SK-N-MC (cell line): Measurements from ENCODE around the gene PRSS23.

Experiments
- DNase-seq: peaks from one replicate; pipeline ENCODE4 v3.0.0-alpha.2; 2011; ENCODE audit warnings: low read depth, low spot score
- H3K27ac ChIP-seq: fragments of 200-600 bp; sonication (generic); 2 replicates; pipeline ENCODE4 v1.5.1; 2016; ENCODE audit warnings: mixed run types
- H3K36me3 ChIP-seq: fragments of 200-600 bp; sonication (generic); 2 replicates; pipeline ENCODE4 v1.6.1; 2017; ENCODE audit warnings: antibody characterized with exemption, low read length, mixed read lengths; ENCODE audit not compliant: insufficient read depth
- H3K4me3 ChIP-seq: fragments of 200-600 bp; sonication (generic); 2 replicates; pipeline ENCODE4 v1.5.1; 2016
- H3K9ac ChIP-seq: fragments of 200-600 bp; sonication (generic); 2 replicates; pipeline ENCODE4 v1.8.0; 2017; ENCODE audit warnings: mixed run types, mixed read lengths; ENCODE audit not compliant: insufficient read length
- H3K9me3 ChIP-seq: fragments of 200-600 bp; sonication (generic); 2 replicates; pipeline ENCODE4 v1.6.1; 2017; ENCODE audit warnings: low read depth, mild to moderate bottlenecking, antibody characterized with exemption, low read length, moderate library complexity, mixed read lengths
- EZH2 ChIP-seq: fragments of 200-600 bp; sonication (generic); IDR thresholded peaks from one replicate; pipeline ENCODE4 v1.6.1; 2017; ENCODE audit warnings: antibody characterized with exemption
- FOXP2 ChIP-seq: optimal IDR thresholded peaks from 2 replicates; pipeline ENCODE3; 2011; ENCODE audit warnings: mild to moderate bottlenecking, moderate library complexity; ENCODE audit not compliant: insufficient read depth; ENCODE audit errors: extremely low read length, control extremely low read depth
- POLR2AphosphoS5 ChIP-seq: IDR thresholded peaks from 2 replicates; pipeline ENCODE4 v1.6.1; 2012; ENCODE audit warnings: mild to moderate bottlenecking, low read depth, low read length, borderline replicate concordance

Gene PRSS23

GRCh38 chr11:86784241-86784681, 16.1 kb upstream of the PRSS23 start:
- TF ChIP-seq FOXP2 (no peak), POLR2AphosphoS5 (no peak), EZH2 (no peak)
- H3K9ac ChIP-seq, result peak overlapping the region; percentile 41
- H3K27ac ChIP-seq, result peak overlapping the region; percentile 61
- H3K4me3 ChIP-seq, result peak overlapping the region; percentile 11; the same call in 1 of the 2 replicates
- DNase-seq, result no peak
- H3K9me3 ChIP-seq, result no peaks in the 10 kb centered on the region
- H3K36me3 ChIP-seq, result no peaks in the 10 kb centered on the region

- Histone ChIP-seq H3K27ac (no peak overlapping the region), H3K9ac (no peak overlapping the region)
- no peak for DNase-seq
Observed at GRCh38 chr11:86785576-86785975, 14.8 kb upstream of the PRSS23 start.

GRCh38 chr11:86787018-86787536, 13.3 kb upstream of the PRSS23 start:
- no peak overlapping the region for H3K4me3 ChIP-seq
- no peak overlapping the region for H3K9ac ChIP-seq
- DNase-seq, result no peak
- no peaks in the 10 kb centered on the region for H3K36me3 ChIP-seq
- TF ChIP-seq POLR2AphosphoS5 (no peak), EZH2 (no peak), FOXP2 (no peak)
- no peaks in the 10 kb centered on the region for H3K9me3 ChIP-seq
- H3K27ac ChIP-seq, result no peak overlapping the region

More at GRCh38 chr11:86785576-86785975, 14.8 kb upstream of the PRSS23 start:
- H3K4me3 ChIP-seq, result no peak overlapping the region
- no peaks in the 10 kb centered on the region for H3K9me3 ChIP-seq
- H3K36me3 ChIP-seq, result no peaks in the 10 kb centered on the region
- TF ChIP-seq POLR2AphosphoS5 (no peak), FOXP2 (no peak), EZH2 (no peak)

GRCh38 chr11:86787656-86788055, 12.7 kb upstream of the PRSS23 start:
- Histone ChIP-seq H3K36me3 (no peaks in the 10 kb centered on the region), H3K9ac (no peak overlapping the region), H3K9me3 (no peaks in the 10 kb centered on the region), H3K27ac (no peak overlapping the region), H3K4me3 (no peak overlapping the region)
- no peak for DNase-seq
- TF ChIP-seq FOXP2 (no peak), POLR2AphosphoS5 (no peak), EZH2 (no peak)

- Histone ChIP-seq H3K9ac (no peak overlapping the region), H3K9me3 (no peaks in the 10 kb centered on the region), H3K36me3 (no peaks in the 10 kb centered on the region), H3K27ac (no peak overlapping the region), H3K4me3 (no peak overlapping the region)
- TF ChIP-seq POLR2AphosphoS5 (no peak), EZH2 (no peak), FOXP2 (no peak)
- no peak for DNase-seq
Observed at GRCh38 chr11:86790195-86790725, 10.1 kb upstream of the PRSS23 start.

- Histone ChIP-seq H3K4me3 (no peak overlapping the region), H3K9me3 (no peaks in the 10 kb centered on the region), H3K9ac (no peak overlapping the region), H3K36me3 (no peaks in the 10 kb centered on the region), H3K27ac (no peak overlapping the region)
- TF ChIP-seq POLR2AphosphoS5 (no peak), EZH2 (no peak)
- no peak for DNase-seq
Observed at GRCh38 chr11:86790867-86791849, 9.2 kb upstream of the PRSS23 start.

GRCh38 chr11:86792150-86792549, 8.2 kb upstream of the PRSS23 start:
- Histone ChIP-seq H3K36me3 (no peaks in the 10 kb centered on the region), H3K27ac (no peak overlapping the region), H3K4me3 (no peak overlapping the region), H3K9me3 (no peaks in the 10 kb centered on the region), H3K9ac (no peak overlapping the region)
- TF ChIP-seq FOXP2 (no peak), EZH2 (no peak), POLR2AphosphoS5 (no peak)
- no peak for DNase-seq

- Histone ChIP-seq H3K36me3 (no peaks in the 10 kb centered on the region), H3K9me3 (no peaks in the 10 kb centered on the region), H3K4me3 (no peak overlapping the region), H3K27ac (no peak overlapping the region), H3K9ac (no peak overlapping the region)
- DNase-seq, result no peak
- TF ChIP-seq POLR2AphosphoS5, result no peak
- no peak for TF ChIP-seq EZH2
- TF ChIP-seq FOXP2, result no peak
Observed at GRCh38 chr11:86793307-86793706, 7.0 kb upstream of the PRSS23 start.
